ENCODE data around the gene SCAF8. TPM values are rescaled to one million over a fixed set of nuclear protein-coding genes. Genes with fewer than 3 reads are reported as not detected.

Gene SCAF8
- total RNA-seq, 6 donors from 2014 or later = 26.0 to 79.1 (median 37.2) TPM

GRCh38 chr6:154733626-154734382, 588 bp downstream of the SCAF8 start:
- Histone ChIP-seq H3K27me3 (no peaks in the 10 kb centered on the region), H3K4me3 (peak overlapping the region; percentile 59 to 98 (median 75)), H3K27ac (peak overlapping the region; percentile 99 to 100 (median 100)), H3K9me3 (no peaks in the 10 kb centered on the region), H3K36me3 (peaks cover 0 to 5% (median 0%) of the 10 kb centered on the region in 4 donors), H3K4me1 (peaks cover 36 to 50% (median 45%) of the 10 kb centered on the region in 4 donors)
- DNase-seq (peak; percentile 96 to 99), ATAC-seq (ENCODE audit: low FRiP score in 2 of 2) (peak; percentile 97 to 99)
- WGBS, 2 donors = 0% methylated on average over 4 to 27 of the region's 71 CpGs
- TF ChIP-seq, protein P1, sequence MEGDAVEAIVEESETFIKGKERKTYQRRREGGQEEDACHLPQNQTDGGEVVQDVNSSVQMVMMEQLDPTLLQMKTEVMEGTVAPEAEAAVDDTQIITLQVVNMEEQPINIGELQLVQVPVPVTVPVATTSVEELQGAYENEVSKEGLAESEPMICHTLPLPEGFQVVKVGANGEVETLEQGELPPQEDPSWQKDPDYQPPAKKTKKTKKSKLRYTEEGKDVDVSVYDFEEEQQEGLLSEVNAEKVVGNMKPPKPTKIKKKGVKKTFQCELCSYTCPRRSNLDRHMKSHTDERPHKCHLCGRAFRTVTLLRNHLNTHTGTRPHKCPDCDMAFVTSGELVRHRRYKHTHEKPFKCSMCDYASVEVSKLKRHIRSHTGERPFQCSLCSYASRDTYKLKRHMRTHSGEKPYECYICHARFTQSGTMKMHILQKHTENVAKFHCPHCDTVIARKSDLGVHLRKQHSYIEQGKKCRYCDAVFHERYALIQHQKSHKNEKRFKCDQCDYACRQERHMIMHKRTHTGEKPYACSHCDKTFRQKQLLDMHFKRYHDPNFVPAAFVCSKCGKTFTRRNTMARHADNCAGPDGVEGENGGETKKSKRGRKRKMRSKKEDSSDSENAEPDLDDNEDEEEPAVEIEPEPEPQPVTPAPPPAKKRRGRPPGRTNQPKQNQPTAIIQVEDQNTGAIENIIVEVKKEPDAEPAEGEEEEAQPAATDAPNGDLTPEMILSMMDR (IDR thresholded peaks at IDR 0.05) = peak in 2 of 6 experiments; percentile 2 to 22
- TF ChIP-seq POLR2A (IDR thresholded peaks at IDR 0.05) (peak in 3 of 4 donors; percentile 47 to 75 (median 75)), EP300 (IDR thresholded peaks at IDR 0.05) (no peak), POLR2AphosphoS5 (IDR thresholded peaks at IDR 0.05) (peak; percentile 13 to 96)

GRCh38 chr6:154736618-154737259, 3.5 kb downstream of the SCAF8 start:
- H3K4me3 ChIP-seq = no peak overlapping the region
- no peaks in the 10 kb centered on the region for H3K9me3 ChIP-seq
- no peak for ATAC-seq (ENCODE audit: low FRiP score in 2 of 2)
- H3K27ac ChIP-seq = peak overlapping the region in 1 of 4 donors; percentile 24
- WGBS, 2 donors = 62 to 64% methylated on average over 4 of the region's 4 CpGs
- no peaks in the 10 kb centered on the region for H3K27me3 ChIP-seq
- H3K36me3 ChIP-seq = peaks cover 0 to 9% (median 0%) of the 10 kb centered on the region in 4 donors
- no peak for TF ChIP-seq EP300 (IDR thresholded peaks at IDR 0.05)
- TF ChIP-seq, protein P1 (IDR thresholded peaks at IDR 0.05) = no peak
- no peak for TF ChIP-seq POLR2AphosphoS5 (IDR thresholded peaks at IDR 0.05)
- no peak for TF ChIP-seq POLR2A (IDR thresholded peaks at IDR 0.05)
- no peak for DNase-seq
- peaks cover 45 to 63% (median 60%) of the 10 kb centered on the region in 4 donors for H3K4me1 ChIP-seq

GRCh38 chr6:154737424-154737823, 4.2 kb downstream of the SCAF8 start:
- Histone ChIP-seq H3K4me3 (no peak overlapping the region), H3K4me1 (peaks cover 40 to 62% (median 61%) of the 10 kb centered on the region in 4 donors), H3K27ac (no peak overlapping the region), H3K27me3 (no peaks in the 10 kb centered on the region), H3K36me3 (peaks cover 0 to 10% (median 0%) of the 10 kb centered on the region in 4 donors), H3K9me3 (no peaks in the 10 kb centered on the region)
- TF ChIP-seq EP300 (IDR thresholded peaks at IDR 0.05) (no peak), POLR2AphosphoS5 (IDR thresholded peaks at IDR 0.05) (no peak), POLR2A (IDR thresholded peaks at IDR 0.05) (no peak)
- TF ChIP-seq, protein P1 (IDR thresholded peaks at IDR 0.05) = no peak
- no peak for DNase-seq
- WGBS, 2 donors = 94 to 96% methylated on average over 6 to 9 of the region's 9 CpGs
- ATAC-seq (ENCODE audit: low FRiP score in 2 of 2) = no peak

DNA sequence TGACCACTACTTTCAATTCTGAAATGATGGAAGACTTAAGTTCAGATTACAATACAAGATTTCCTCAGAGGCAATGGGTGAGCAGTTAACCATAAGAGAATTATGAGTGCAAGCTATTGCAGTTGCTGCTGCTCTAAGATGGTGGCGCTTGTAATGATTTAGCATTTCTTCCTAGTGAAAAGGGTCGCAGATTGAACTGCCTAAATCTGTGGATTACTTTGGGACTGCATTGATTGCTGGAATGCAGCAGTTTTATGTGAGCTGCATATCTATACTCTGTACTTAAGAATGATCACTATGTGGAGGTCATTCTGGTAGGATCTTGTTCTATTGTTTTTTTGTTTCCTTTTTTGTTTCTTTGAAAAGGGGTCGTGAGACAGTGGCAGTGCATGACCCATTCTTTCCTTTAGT, 5.3 kb downstream of the SCAF8 start:
- WGBS, 2 donors = 70 to 75% methylated on average over 3 of the region's 3 CpGs
- no peaks in the 10 kb centered on the region for H3K9me3 ChIP-seq
- H3K27ac ChIP-seq = no peak overlapping the region
- H3K27me3 ChIP-seq = no peaks in the 10 kb centered on the region
- no peak for TF ChIP-seq POLR2AphosphoS5 (IDR thresholded peaks at IDR 0.05)
- TF ChIP-seq EP300 (IDR thresholded peaks at IDR 0.05) = no peak
- TF ChIP-seq, protein P1 (IDR thresholded peaks at IDR 0.05) = no peak
- no peak for TF ChIP-seq POLR2A (IDR thresholded peaks at IDR 0.05)
- ATAC-seq (ENCODE audit: low FRiP score in 2 of 2) (no peak), DNase-seq (no peak)
- no peak overlapping the region for H3K4me3 ChIP-seq
- peaks cover 0 to 10% (median 0%) of the 10 kb centered on the region in 4 donors for H3K36me3 ChIP-seq
- peaks cover 38 to 67% (median 61%) of the 10 kb centered on the region in 4 donors for H3K4me1 ChIP-seq

Measured in upper lobe of left lung (tissue), 6 donors.